Fibroblast of the aortic adventitia (primary cell): ENCODE results near the gene TAF10. TPM values are rescaled to one million over a fixed set of nuclear protein-coding genes. Genes with fewer than 3 reads are reported as not detected.

Source experiments
- DNase-seq: peaks from one replicate; pipeline ENCODE4 v3.0.0-alpha.2; 2010; ENCODE audit warnings: low read depth
- H3K4me3 ChIP-seq: 2 replicates; pipeline ENCODE4 v1.5.1; 2011; ENCODE audit warnings: low read depth, mild to moderate bottlenecking, control low read depth, low read length, moderate library complexity
- total RNA-seq: library from RNA; depleted of rRNA; stranded (reverse); fragments of >200 nt; gene quantifications from 2 replicates; pipeline ENCODE4 v1.2.3, GENCODE V29; 2012; ENCODE audit warnings: low replicate concordance
- TF ChIP-seq, protein P1 (sequence below): IDR thresholded peaks from 2 replicates; pipeline ENCODE4 v1.5.1; 2011; ENCODE audit warnings: mild to moderate bottlenecking, low read length, control low read depth, inconsistent platforms; ENCODE audit not compliant: insufficient read depth

Gene TAF10
- 46.3 and 101 TPM in 2 replicates for total RNA-seq

DNA sequence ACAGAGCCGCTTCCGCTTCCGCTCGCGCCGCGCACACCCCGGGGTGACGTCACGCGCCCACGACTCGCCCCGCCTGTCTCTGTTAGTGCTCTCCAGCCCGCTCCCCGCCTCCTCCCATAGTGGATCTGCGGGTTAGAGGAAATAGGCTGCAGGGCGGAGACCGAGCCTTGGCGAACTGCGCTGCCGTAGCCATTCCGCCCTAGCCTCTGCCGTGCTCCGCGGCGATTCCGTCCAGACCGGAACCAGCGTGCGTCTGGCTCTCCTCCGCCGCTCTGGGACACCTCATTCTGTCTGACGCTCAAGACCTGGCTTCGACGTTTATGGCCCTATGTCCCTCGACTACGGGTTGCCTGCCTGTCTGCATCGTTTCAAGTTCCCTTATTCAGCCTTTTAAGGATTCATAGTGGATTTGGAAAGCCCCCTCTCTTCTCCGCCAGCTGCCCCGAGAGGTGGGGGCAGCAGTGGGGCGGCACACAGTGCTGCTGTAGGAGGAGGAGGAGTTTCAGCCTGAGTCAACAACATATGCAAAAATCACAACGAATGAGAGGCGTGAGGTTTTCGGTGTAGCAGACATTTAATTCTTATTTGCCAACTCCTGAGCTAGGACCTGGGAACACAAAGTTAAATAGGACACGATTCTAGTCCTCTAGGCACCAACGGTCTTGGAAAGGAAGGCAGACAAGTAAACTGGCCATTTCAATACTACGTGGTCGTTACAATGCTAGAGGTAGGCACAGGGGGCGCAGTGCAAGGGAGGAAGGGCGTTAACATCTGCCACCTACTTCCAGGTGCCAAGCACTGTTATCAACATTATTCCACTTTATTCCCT is at the start of gene TAF10:
Gene TAF10, minus strand, starts transcription at position 4 of the 829 bp plus-strand sequence. CDS start 27 bp downstream, outside the sequence.
- TF ChIP-seq, protein P1, sequence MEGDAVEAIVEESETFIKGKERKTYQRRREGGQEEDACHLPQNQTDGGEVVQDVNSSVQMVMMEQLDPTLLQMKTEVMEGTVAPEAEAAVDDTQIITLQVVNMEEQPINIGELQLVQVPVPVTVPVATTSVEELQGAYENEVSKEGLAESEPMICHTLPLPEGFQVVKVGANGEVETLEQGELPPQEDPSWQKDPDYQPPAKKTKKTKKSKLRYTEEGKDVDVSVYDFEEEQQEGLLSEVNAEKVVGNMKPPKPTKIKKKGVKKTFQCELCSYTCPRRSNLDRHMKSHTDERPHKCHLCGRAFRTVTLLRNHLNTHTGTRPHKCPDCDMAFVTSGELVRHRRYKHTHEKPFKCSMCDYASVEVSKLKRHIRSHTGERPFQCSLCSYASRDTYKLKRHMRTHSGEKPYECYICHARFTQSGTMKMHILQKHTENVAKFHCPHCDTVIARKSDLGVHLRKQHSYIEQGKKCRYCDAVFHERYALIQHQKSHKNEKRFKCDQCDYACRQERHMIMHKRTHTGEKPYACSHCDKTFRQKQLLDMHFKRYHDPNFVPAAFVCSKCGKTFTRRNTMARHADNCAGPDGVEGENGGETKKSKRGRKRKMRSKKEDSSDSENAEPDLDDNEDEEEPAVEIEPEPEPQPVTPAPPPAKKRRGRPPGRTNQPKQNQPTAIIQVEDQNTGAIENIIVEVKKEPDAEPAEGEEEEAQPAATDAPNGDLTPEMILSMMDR = peak; percentile 56
- DNase-seq = peak; percentile 95
- H3K4me3 ChIP-seq = peak within 1 kb of the TSS; percentile 80

DNA sequence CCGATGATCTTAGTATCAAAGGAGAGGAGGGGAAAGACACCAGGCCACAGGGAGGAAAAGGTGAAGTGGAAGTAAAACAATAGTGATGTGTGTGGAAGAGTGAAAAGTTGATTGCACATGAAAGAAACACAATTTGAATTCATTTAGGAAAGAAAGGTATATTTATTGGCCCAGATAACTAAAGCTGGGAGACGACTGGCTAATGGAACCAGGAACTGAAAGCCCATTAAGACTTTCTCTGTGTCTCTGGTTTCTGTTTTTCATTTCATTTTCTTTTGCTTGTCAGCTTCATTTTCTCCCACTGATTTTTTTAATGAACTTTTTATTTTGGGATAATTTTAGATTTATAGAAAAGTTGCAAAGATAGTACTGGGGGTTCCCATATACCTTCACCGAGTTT is 48.7 kb upstream of the TAF10 start:
- TF ChIP-seq, protein P1 = no peak
- DNase-seq = no peak
- H3K4me3 ChIP-seq = no peak overlapping the region

DNA sequence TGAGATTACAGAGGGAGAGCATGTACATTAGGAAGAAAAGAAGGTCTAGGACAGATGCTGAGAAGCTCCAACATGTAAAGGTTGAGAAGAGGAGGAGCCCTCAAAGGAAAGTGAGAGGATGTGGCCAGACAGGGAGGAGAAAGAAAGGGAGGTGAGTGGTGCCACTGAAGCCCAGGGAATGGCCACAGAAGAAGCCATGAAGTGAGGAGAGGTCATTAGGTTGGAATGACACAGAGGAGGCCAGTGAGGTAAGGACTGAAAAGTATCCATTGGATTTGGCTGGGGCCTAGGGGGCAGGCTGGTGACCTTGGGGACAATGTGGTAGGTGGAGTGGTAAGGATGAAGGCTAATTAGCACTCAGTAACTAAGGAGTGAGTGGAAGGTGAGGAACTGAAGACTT is 46.6 kb upstream of the TAF10 start:
- H3K4me3 ChIP-seq = no peak overlapping the region
- no peak for DNase-seq
- TF ChIP-seq, protein P1 = no peak

DNA sequence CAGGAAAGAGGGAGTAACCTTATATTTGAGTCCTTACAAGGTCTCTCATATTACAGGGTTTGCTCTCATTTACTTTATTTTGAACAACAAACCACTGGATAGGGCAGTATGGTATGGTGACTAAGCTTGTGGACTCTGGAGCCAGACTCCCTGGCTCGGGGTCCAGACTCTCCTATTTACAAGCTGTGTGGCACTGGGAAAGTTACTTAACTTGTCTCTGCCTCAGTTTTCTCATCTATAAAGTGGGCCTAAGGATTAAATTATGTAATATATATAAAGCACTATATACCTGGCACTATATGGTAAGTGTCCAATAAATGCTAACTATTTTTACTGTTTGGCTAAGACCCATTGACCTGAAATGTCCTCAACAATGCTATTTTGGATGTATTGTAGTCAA is 45.3 kb upstream of the TAF10 start:
- DNase-seq = peak; percentile 20
- H3K4me3 ChIP-seq = no peak overlapping the region

DNA sequence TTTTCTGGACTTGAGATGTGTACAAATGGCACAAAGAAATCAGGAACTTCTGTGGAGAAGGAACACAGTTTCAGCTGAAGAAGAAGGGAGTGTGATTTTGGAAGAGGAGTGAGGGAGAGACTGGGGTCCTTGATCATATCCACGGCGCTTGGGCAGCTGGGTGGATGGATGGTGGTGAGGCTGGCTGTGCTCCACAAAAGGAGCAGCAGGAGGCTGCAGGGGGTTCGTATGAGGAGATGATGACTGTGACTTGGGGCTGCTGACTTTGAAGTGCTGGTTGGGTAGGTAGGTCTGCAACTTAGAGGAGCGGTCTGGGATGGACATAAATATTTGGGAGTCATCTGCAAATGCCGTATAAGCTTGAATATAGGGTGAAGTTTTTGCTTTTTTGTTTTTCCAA is 44.9 kb upstream of the TAF10 start:
- no peak overlapping the region for H3K4me3 ChIP-seq
- TF ChIP-seq, protein P1 = no peak
- DNase-seq = no peak

More for the DNA sequence above, 45.3 kb upstream of the TAF10 start:
- TF ChIP-seq, protein P1 = no peak

DNA sequence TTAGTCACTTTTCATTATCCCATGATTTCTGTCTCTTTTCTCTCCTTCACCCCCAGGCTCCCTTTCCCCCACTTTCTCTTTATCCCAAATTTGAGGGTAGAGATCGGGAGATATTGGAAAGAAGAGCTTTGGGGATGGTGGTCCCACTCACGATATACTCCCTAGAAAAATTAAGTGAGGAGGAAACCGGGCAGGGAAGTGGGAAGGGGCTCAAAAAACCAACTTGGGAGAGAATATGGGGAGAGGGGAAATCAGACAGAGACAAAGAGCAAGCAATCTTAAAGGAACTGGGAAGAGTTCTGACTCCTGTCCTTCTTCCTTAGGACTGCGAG is 44.5 kb upstream of the TAF10 start:
- DNase-seq = no peak
- no peak overlapping the region for H3K4me3 ChIP-seq

More for the DNA sequence above, 44.5 kb upstream of the TAF10 start:
- TF ChIP-seq, protein P1 = no peak
